Measurements from ENCODE around the gene F3. TPM values are rescaled to one million over a fixed set of nuclear protein-coding genes. Genes with fewer than 3 reads are reported as not detected.
"Not testable (repeated sequence)": the region's sequence is repeated elsewhere in the genome, so short reads cannot be mapped to it uniquely, and the experiment has no call there.

The F3 gene
- total and polyA plus RNA-seq, 2 donors (not counting 1 experiment from before 2014, with no cell fraction given), result 0.25 TPM; not detected in 1

DNA sequence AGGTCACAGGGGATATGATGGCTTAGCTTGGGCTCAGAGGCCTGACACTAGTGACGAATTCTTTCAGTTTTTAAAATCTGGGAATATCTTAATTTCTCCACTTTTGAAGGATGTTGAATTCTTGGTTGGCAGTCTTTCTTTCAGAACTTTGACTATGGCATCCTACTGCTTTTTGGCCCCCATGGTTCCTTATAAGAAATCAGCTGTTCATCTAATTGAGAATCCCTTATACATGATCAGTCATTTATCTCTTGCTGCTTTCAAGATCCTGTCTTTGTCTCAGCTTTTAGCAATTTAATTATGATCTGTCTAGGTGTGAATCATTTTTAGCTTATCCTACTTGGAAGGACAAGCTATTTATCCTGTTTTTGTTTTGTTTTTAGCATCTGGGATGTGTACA, 31.2 kb upstream of the F3 start:
- Mint-ChIP-seq H3K9me3 (ENCODE audit: insufficient read depth) (peaks cover 9% of the 10 kb centered on the region), H3K27me3 (no peaks in the 10 kb centered on the region), H3K27ac (no peak overlapping the region), H3K4me1 (no peaks in the 10 kb centered on the region), H3K4me3 (no peak overlapping the region)
- intact Hi-C loops (cut with micrococcal nuclease), result no loop called here
- no peaks in the 10 kb centered on the region for H3K79me2 ChIP-seq (ENCODE audit: control insufficient read depth, insufficient read depth, low read length)
- no CpG with 5 or more reads among the region's 1 CpG for WGBS (ENCODE audit: insufficient coverage)
- no peak overlapping the region for H2AFZ ChIP-seq (ENCODE audit: insufficient read depth, low read depth, low read length, poor library complexity, severe bottlenecking)
- TF ChIP-seq EZH2 (IDR thresholded peaks at IDR 0.05; ENCODE audit: borderline replicate concordance, insufficient read depth, low read depth, low read length, poor library complexity, severe bottlenecking) (no peak), CTCF (IDR thresholded peaks at IDR 0.05) (no peak)
- no peaks in the 10 kb centered on the region for H3K36me3 ChIP-seq (replicated peaks in 1 of 2; ENCODE audit: control extremely low read depth in 1 of 2, control insufficient read depth in 1 of 2, extremely low read depth in 1 of 2, insufficient read depth in 2 of 2, low read length in 1 of 2)
- no peak overlapping the region for H3K4me3 ChIP-seq (ENCODE audit: control extremely low read depth in 1 of 5, extremely low read depth in 1 of 5, insufficient read depth in 1 of 5, low read depth in 2 of 5, low read length in 4 of 5)
- H3K4me2 ChIP-seq (replicated peaks; ENCODE audit: low read depth, low read length, poor library complexity, severe bottlenecking), result no peak overlapping the region
- H4K20me1 ChIP-seq (ENCODE audit: control insufficient read depth, insufficient read depth, low read length, poor library complexity, severe bottlenecking), result no peaks in the 10 kb centered on the region
- DNase-seq (no peak), ATAC-seq (ENCODE audit: low read depth) (no peak)
- ChIA-PET POLR2A (no interaction called here), CTCF (no interaction called here)
- no peaks in the 10 kb centered on the region for H3K4me1 ChIP-seq (ENCODE audit: control insufficient read depth in 2 of 2, insufficient read depth in 2 of 2, low read length in 2 of 2)
- H3K27ac ChIP-seq (ENCODE audit: low read length in 2 of 2), result no peak overlapping the region
- H3K9ac ChIP-seq (ENCODE audit: low read length), result no peak overlapping the region
- peaks cover 0 to 19% (median 0%) of the 10 kb centered on the region in 3 donors for H3K9me3 ChIP-seq (ENCODE audit: control extremely low read depth in 1 of 3, control insufficient read depth in 2 of 3, insufficient read depth in 1 of 3, low read length in 2 of 3)
- no peaks in the 10 kb centered on the region for H3K27me3 ChIP-seq (replicated peaks in 1 of 4; ENCODE audit: control extremely low read depth in 1 of 4, control insufficient read depth in 3 of 4, insufficient read depth in 4 of 4, low read length in 3 of 4)

DNA sequence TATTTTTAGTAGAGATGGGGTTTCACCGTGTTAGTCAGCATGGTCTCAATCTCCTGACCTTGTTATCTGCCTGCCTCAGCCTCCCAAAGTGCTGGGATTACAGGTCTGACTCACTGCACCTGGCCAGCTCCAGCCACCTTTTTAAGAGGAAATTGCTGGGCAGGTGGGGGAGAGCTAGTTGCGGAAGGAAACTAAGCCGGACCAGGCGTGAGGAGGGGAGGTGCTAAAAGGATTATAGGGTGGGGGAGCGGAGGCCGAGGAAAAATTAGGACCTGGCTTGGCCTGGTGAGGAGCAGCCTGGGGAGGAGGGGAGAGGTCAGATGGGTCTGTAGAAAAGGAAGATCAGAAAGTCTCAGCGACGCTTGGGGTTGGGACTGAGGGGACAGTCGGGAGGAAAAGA, 29.4 kb upstream of the F3 start:
- H3K4me3 Mint-ChIP-seq; H3K4me1 Mint-ChIP-seq; H3K27ac ChIP-seq (ENCODE audit: low read length in 2 of 2); H3K79me2 ChIP-seq (ENCODE audit: control insufficient read depth, insufficient read depth, low read length); H3K36me3 ChIP-seq (replicated peaks in 1 of 2; ENCODE audit: control extremely low read depth in 1 of 2, control insufficient read depth in 1 of 2, extremely low read depth in 1 of 2, insufficient read depth in 2 of 2, low read length in 1 of 2); CTCF ChIA-PET; intact Hi-C loops (cut with micrococcal nuclease); H3K9ac ChIP-seq (ENCODE audit: low read length); H3K4me2 ChIP-seq (replicated peaks; ENCODE audit: low read depth, low read length, poor library complexity, severe bottlenecking); H3K27me3 Mint-ChIP-seq; H4K20me1 ChIP-seq (ENCODE audit: control insufficient read depth, insufficient read depth, low read length, poor library complexity, severe bottlenecking); H3K4me1 ChIP-seq (ENCODE audit: control insufficient read depth in 2 of 2, insufficient read depth in 2 of 2, low read length in 2 of 2); ATAC-seq (ENCODE audit: low read depth); DNase-seq; H2AFZ ChIP-seq (ENCODE audit: insufficient read depth, low read depth, low read length, poor library complexity, severe bottlenecking); H3K4me3 ChIP-seq (ENCODE audit: control extremely low read depth in 1 of 5, extremely low read depth in 1 of 5, insufficient read depth in 1 of 5, low read depth in 2 of 5, low read length in 4 of 5); H3K9me3 Mint-ChIP-seq (ENCODE audit: insufficient read depth); H3K27ac Mint-ChIP-seq; H3K27me3 ChIP-seq (replicated peaks in 1 of 4; ENCODE audit: control extremely low read depth in 1 of 4, control insufficient read depth in 3 of 4, insufficient read depth in 4 of 4, low read length in 3 of 4); POLR2A ChIA-PET: not testable (repeated sequence)
- WGBS (ENCODE audit: insufficient coverage), result 98% methylated on average over 9 of the region's 9 CpGs
- peaks cover 0 to 14% (median 0%) of the 10 kb centered on the region in 3 donors for H3K9me3 ChIP-seq (ENCODE audit: control extremely low read depth in 1 of 3, control insufficient read depth in 2 of 3, insufficient read depth in 1 of 3, low read length in 2 of 3)

GRCh38 chr1:94568806-94569205, 27.2 kb upstream of the F3 start:
- not testable (repeated sequence) for DNase-seq, H3K27ac Mint-ChIP-seq

More at GRCh38 chr1:94568806-94569205, 27.2 kb upstream of the F3 start:
- H3K4me2 ChIP-seq (replicated peaks; ENCODE audit: low read depth, low read length, poor library complexity, severe bottlenecking); H3K4me1 Mint-ChIP-seq; H3K9me3 Mint-ChIP-seq (ENCODE audit: insufficient read depth); H2AFZ ChIP-seq (ENCODE audit: insufficient read depth, low read depth, low read length, poor library complexity, severe bottlenecking); CTCF ChIA-PET; ATAC-seq (ENCODE audit: low read depth); H3K27me3 ChIP-seq (replicated peaks in 1 of 4; ENCODE audit: control extremely low read depth in 1 of 4, control insufficient read depth in 3 of 4, insufficient read depth in 4 of 4, low read length in 3 of 4); H3K79me2 ChIP-seq (ENCODE audit: control insufficient read depth, insufficient read depth, low read length); H3K4me1 ChIP-seq (ENCODE audit: control insufficient read depth in 2 of 2, insufficient read depth in 2 of 2, low read length in 2 of 2); H3K27ac ChIP-seq (ENCODE audit: low read length in 2 of 2); H3K4me3 Mint-ChIP-seq; H4K20me1 ChIP-seq (ENCODE audit: control insufficient read depth, insufficient read depth, low read length, poor library complexity, severe bottlenecking); intact Hi-C loops (cut with micrococcal nuclease); H3K27me3 Mint-ChIP-seq; H3K4me3 ChIP-seq (ENCODE audit: control extremely low read depth in 1 of 5, extremely low read depth in 1 of 5, insufficient read depth in 1 of 5, low read depth in 2 of 5, low read length in 4 of 5); H3K9ac ChIP-seq (ENCODE audit: low read length); POLR2A ChIA-PET; H3K36me3 ChIP-seq (replicated peaks in 1 of 2; ENCODE audit: control extremely low read depth in 1 of 2, control insufficient read depth in 1 of 2, extremely low read depth in 1 of 2, insufficient read depth in 2 of 2, low read length in 1 of 2): not testable (repeated sequence)
- peaks cover 0 to 14% (median 0%) of the 10 kb centered on the region in 3 donors for H3K9me3 ChIP-seq (ENCODE audit: control extremely low read depth in 1 of 3, control insufficient read depth in 2 of 3, insufficient read depth in 1 of 3, low read length in 2 of 3)
- 100% methylated on average over 2 of the region's 5 CpGs for WGBS (ENCODE audit: insufficient coverage)

Measured in B cell (primary cell).